CD4-positive, alpha-beta T cell treated with Interleukin-15 for 4 hours (primary cell): ENCODE data around the gene U2AF2.
A peak's percentile ranks its signal among the peaks of the same experiment; 100 is the strongest.

Source experiments
- DNase-seq: peaks from one replicate; pipeline ENCODE4 v3.0.0-alpha.2; 2020; ENCODE audit warnings: low spot score

Gene U2AF2

DNA sequence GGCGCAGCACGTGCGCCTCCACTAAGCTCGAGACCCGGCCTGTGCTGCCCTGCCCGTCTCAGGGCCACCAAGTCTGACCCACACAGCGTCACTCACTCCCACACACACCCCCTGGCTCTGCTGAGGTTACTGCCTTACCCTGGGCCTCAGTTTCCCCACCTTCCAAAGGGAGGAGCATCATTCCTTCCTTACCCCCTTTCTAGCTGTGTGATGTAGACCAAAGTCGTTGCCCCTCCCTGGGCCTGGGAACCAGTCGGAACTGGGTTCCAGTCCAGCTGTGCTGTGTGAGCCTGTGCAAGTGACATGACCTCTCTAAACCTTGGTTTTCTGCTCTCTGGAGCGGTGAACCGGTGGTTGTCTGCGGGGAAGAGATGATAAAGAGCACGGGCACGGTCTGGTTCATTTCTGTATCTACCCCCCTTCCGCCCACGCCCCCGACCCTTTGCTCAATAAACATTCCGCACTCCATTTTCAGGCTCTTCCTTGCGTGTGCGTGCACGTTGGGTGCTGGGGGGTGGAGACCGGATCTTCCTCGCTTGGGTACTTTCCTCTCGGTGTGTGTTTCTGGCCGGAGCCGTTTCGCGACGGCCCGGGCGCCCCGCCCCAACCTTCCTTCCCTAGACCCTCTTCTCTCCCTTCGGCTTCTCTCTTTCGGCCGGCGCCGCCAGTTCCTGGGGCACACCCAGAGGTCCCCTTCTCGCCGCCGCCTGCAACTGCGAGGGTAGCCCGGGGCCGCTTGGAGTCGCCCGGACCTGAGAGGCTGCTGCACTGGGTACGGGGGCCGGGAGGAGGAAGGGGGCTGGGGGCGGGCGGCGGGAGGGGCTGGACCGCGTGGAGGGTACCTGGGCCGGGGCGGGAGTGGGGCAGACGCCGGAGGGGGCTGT lies 11.6 kb upstream of the U2AF2 start, which contains the start of gene ZNF581:
TSS of gene ZNF581 (plus strand) at position 647 of the 884 bp plus-strand sequence. CDS start 923 bp downstream, outside the sequence.
- peak; percentile 81 for DNase-seq

DNA sequence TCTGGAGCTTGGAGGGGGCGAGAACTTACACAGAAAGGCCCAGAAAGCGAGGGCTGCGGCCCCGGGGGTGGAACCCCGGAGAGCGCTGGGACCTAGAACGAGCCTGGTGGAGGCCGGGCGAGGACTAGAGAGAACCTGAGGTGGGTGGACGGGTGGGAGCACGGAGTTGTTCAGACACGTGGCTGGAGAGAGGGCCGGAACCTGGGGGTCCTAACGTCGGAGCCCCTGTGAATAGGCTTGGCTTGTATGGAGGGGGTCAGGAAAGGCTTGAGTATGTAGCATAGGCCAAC lies 11.0 kb upstream of the U2AF2 start:
- DNase-seq = no peak

DNA sequence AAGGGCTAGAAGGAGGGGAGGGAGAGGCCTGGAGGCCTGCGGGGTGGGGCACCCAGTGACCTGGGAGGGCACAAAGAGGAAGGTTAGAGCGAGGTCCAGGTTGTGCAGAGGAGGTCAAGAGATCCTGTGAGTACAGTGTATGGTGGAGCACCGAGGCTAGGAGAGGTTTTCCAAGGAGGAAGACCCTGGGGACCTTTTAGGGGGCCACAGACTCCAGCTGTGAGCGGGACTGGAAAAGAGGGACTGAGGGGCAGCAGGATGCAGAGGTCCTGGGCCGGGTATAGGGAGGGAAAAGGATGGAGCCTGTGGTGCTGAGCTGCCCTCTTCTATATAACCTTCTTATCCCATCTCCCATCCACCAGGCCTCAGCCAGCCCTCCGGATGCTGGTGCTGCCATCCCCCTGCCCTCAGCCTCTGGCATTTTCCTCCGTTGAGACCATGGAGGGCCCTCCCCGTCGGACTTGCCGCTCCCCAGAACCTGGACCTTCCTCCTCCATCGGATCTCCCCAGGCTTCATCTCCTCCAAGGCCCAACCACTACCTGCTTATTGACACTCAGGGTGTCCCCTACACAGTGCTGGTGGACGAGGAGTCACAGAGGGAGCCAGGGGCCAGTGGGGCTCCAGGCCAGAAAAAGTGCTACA lies 10.5 kb upstream of the U2AF2 start:
- DNase-seq = no peak

DNA sequence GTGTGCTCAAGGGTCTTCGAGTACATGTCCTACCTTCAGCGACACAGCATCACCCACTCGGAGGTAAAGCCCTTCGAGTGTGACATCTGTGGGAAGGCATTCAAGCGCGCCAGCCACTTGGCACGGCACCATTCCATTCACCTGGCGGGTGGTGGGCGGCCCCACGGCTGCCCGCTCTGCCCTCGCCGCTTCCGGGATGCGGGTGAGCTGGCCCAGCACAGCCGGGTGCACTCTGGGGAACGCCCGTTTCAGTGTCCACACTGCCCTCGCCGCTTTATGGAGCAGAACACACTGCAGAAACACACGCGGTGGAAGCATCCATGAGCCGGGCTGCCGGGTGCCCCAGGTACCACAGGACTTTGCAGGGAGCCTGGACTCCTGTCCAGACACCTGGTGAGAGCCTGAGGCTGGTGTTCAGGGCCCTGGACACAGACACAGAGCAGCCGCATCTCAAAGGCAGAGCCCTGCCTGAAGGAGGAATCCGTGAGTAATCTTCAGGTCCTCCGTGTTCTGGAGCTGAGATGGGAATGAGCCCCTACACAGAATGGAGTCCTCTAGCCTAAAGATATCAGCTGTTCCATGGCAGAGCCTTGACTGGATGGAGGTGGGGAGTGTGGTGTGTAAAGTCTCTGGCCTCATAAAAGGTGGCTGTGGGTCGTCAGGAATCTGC lies 9.9 kb upstream of the U2AF2 start:
- no peak for DNase-seq

DNA sequence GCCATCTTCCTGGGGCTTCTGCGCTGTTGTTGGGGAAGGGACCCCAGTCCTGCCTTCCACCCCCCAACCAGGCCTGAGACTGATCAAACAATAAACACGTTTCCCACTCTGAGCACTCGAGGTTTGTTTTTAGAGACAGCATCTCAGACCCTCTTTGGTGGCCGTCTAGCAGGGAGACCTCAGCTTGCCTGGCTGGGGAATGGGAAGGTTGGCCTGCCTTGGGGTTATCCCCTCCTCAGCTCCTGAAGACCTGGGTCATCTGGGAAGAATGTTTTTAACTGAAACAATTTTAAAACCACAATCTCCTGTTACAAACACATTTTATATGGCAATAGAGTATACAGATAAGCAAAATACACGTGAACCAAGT lies 9.3 kb upstream of the U2AF2 start:
- DNase-seq = no peak

DNA sequence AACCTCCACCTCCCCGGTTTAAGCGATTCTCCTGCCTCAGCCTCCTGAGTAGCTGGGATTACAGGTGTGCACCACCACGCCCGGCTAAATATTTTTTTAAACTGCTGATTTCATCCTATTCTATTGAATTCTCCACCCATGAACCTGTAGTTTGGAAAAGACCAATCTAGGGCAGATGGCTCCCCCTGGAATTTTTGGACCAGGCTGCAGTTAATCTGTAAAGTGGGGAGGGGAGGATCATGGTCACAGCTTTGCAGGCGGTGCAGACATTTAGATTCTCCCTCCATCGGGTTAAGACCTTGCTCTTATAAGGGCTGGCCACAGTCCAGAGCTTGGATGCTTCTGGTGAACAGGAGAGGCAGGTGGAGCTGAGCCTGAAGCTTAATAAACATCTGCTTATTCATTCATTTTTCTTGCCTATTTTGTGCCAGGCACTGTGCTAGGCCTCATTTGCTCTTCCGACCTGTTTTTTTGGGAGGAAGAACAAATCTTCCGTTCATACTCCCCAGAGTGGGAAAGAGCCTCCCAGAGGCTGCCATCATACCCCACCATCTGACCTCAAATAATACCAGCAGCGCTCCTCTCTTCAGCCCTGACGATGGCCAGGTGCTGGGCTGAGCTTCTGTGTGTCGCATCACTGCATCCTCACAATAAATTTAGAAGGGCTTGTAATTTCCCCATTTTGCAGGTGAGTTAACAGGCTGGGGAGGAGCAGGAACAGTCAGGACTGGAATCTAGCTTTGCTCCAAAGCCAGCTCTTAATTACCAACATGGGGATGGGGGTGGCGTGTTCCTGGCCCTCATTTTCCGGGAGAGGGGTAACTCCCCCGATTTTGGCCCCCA lies 7.7 kb upstream of the U2AF2 start:
- no peak for DNase-seq

DNA sequence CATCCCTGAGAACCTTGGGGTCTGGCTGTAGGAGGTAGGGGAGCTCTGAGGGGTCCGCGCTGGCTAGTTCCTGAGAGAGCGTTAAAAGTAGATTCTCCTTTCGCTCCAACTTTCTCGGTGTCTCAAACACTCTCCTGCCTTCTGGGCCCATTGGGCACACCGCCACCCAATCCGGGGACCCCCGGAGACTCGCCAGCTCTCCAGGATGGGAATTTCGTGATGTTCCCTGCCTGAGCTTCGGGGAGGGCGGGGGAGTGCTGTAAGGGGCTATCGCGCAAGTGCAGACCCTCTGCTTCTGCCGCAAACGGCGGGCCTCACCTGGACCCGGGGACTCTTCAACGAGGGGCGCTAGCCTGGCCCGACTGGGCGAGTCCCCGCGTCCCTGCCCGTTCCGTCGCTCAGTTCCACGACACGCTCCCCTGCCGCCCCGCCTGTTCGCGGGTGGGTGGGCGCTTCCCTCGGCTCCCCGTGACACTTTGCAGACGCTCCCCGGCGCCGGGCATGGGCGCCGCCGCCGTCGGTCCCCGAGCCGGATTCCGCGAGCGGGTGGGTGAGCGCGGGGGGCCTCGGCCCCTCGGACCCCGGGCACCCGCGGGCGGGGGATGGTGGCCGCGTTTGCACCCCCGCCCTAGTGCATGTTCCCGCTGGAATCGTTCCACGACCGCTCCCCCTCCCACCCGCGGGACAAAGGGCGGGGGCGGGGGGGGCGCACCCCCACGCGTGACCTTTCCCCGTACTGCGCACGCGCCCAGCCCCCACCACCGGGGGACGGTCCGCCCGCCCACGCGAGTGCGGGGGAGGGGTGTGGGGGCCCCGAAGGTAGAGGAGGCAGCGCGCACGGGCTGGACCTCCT lies 6.9 kb upstream of the U2AF2 start, which contains the start of gene CCDC106:
TSS of gene CCDC106 (plus strand) at position 481 of the 853 bp plus-strand sequence. CDS start 835 bp downstream, outside the sequence.
- DNase-seq = peak; percentile 27

GRCh38 chr19:55648585-55649267 lies 6.1 kb upstream of the U2AF2 start:
- no peak for DNase-seq

DNA sequence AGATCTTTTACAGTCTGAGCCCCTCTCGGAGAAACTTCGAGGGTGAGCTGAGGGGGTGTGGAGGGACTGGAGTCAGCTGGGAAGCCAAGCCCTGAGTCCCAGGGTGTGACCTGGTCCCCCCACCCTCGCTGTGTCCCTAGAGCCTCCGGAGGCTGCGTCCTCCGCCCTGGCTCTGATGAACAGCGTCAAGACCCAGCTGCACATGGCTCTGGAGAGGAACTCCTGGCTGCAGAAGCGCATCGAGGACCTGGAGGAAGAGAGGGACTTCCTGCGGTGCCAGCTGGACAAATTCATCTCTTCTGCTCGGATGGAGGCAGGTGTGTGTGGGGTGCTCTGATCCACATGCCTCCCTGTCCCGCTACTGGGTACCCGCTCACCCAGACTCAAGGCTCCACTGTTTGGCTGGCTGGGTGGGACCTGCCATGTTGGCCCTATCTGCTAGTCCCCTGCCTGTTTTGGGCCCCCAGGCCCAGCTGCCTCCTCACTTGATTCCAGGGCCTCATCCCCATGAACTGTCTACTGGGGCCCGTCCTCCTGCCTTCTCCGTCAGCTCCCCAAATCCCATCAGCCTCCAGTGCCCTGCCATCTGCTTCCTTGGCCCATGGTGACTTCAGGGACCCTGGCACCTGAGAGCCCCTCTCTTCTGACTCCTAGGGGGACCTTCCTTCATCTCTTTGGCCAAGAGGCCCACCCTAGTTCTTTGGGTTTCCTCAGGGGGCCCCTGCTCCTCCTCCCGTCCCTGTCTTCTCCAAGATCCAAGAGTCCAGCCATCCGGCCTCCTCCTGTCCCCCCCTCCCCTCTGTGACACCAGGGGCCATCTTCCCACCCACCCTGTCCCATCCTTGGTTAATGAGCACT lies 5.3 kb upstream of the U2AF2 start:
- DNase-seq = no peak

- DNase-seq = no peak
These were observed 4.7 kb upstream of the U2AF2 start for GRCh38 chr19:55650126-55650557.

DNA sequence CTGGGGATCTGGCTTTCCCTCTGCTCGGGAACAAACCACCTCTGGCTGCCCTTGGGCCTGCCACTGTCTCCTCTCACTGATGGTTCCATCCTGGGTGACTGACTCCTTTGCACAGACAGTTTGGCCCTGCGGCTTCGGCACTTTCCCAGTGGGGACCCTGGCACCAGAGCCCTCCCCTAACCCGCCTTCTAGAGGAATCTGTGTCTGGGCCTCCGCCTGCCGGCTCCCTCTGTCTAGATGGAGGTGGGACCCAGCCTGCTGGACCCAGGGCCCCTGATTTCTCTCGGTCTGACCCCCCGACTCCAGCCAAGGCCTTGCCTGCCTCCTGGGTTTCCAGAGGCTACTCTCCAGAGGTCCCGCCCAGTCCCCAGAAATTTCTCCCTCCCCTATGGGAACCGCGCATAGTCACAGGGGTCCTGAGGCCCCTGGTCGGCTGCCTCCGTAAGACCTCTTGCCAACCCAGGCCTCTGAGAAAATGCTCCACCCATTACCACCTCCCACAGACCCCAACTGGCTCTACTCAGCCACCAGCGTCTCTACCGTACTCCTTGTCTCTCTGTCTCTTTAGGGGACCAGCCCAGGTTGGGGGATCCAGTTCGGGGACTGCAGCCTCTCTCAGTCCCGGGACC lies 4.1 kb upstream of the U2AF2 start:
- no peak for DNase-seq

DNA sequence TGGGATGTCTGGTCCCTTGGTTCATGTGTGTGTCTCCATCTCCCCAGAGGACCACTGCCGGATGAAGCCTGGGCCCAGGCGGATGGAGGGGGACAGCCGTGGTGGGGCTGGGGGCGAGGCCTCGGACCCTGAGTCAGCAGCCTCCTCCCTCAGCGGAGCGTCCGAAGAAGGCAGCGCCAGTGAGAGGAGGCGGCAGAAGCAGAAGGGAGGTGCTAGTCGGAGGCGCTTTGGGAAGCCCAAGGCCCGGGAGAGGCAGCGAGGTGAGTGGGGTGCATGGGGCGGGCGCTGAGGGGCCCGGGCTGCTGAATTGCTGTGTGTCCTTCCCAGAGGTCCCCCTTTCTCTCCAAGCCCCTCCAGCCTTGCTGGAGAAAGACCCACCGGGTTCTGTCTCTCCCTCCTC lies 3.6 kb upstream of the U2AF2 start:
- no peak for DNase-seq

DNA sequence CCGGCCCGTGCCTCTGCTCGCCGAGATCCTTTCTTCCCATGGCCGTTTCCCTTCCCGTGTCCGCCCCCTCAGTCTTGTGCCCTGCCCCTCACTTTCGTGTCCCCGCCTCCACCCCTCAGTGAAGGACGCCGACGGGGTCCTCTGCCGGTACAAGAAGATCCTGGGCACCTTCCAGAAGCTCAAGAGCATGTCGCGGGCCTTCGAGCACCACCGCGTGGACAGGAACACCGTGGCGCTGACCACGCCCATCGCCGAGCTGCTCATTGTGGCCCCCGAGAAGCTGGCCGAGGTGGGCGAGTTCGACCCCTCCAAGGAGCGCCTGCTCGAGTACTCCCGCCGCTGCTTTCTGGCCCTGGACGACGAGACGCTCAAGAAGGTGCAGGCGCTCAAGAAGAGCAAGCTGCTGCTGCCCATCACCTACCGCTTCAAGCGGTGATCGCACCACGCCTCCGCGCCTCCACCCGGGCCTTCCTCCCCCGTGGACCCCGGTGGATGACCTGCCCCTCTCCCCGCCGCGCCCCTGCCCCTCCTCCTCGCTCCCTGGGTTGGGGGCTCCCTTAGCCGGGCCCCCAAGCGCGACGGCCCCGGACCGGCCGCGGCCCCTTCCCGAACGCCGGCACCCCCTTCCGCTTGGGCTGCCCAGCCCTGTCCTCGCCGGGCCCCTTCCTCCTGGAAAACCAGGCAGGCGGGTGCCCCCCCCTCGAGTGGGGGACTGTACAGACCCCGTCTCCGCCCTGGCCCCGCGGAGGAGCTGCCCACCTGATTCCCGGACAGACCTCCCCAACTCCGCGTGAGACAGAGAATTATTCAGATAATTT lies 2.3 kb upstream of the U2AF2 start:
- DNase-seq = no peak

- DNase-seq = peak; percentile 99
These were observed 1.0 kb upstream of the U2AF2 start for GRCh38 chr19:55653651-55654322.

- peak; percentile 100 for DNase-seq
These were observed 440 bp upstream of the U2AF2 start for GRCh38 chr19:55654323-55654867.

DNA sequence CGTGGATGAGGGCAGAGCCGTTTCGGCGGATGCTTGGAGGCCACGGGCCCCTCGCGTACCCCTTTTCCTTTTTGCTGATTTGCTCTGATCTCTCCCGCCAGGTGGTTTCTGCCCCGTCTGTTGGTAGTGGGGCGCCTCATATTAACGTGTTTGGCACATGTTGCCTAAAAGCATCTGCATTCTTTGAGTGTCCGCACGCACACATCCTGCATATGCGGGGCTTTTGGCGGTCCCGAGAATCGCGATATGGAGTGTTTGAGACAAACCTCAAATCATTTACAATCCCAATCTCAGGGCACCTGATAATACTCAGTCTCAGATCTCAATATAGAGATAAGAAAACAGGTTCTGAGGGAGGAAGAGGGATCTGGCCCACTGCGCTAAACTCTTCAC lies 809 bp downstream of the U2AF2 start:
- DNase-seq = no peak

GRCh38 chr19:55656552-55656951 lies 1.7 kb downstream of the U2AF2 start:
- DNase-seq = no peak
